ENCODE measurements around the gene TMPRSS6. TPM values are rescaled to one million over a fixed set of nuclear protein-coding genes. Genes with fewer than 3 reads are reported as not detected.

Gene TMPRSS6
- total and polyA plus RNA-seq, 2 of the 8 experiments (the other 6 are each of a cell fraction or from before 2014, with no cell fraction given), result 0.02 TPM; not detected in 1

DNA sequence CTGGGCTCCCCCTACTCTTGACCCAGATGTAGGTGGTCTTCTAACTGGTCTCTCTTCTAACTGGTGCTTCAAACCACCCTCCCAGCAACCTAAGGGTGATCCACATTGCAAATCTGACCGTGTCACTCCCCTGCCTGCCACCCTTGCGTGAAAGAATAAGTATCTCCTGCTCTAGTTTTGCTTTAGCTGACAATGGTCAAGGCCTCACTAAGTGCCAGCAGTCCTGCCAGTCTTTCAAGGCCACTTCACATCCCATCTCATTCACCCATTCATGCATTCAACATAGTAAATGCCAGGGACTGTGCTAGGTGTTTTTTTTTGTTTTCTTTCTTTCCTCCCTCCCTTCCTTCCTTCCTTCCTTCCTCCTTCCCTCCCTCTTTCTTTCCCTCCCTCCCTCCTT is 60.3 kb downstream of the TMPRSS6 start:
- peaks cover 0 to 10% (median 7%) of the 10 kb centered on the region in 4 experiments; a peak in 5 of 7 replicates for H3K4me1 ChIP-seq (replicated peaks in 1 of 4; ENCODE audit: control insufficient read depth in 3 of 4, insufficient read depth in 4 of 4, low read length in 3 of 4)
- no peak overlapping the region for H3K4ac ChIP-seq (replicated peaks; ENCODE audit: insufficient read length, low read depth, low read length)
- H3K56ac ChIP-seq (replicated peaks; ENCODE audit: insufficient read length, low read depth, low read length), result no peak overlapping the region
- no peaks in the 10 kb centered on the region for H3K36me3 ChIP-seq (ENCODE audit: control insufficient read depth in 2 of 4, insufficient read depth in 4 of 4, low read length in 3 of 4)
- no peak overlapping the region for H4K91ac ChIP-seq (replicated peaks; ENCODE audit: insufficient read length, low read length)
- H3K27ac ChIP-seq (ENCODE audit: low read depth, low read length), result no peak overlapping the region
- no peaks in the 10 kb centered on the region for H3K79me1 ChIP-seq (ENCODE audit: low read depth, low read length)
- H3K18ac ChIP-seq (ENCODE audit: extremely low read depth, low read length), result no peak overlapping the region
- H4K20me1 ChIP-seq (replicated peaks in 1 of 2; ENCODE audit: control insufficient read depth in 1 of 2, insufficient read depth in 2 of 2, low read length in 2 of 2), result peaks cover 0 to 6% of the 10 kb centered on the region in 2 experiments
- 0 out of 2 replicates have a peak overlapping the region, but pooled peaks have one; percentile 19 for H2BK12ac ChIP-seq (ENCODE audit: low read depth, low read length)
- H2BK5ac ChIP-seq (ENCODE audit: low read depth, low read length), result no peak overlapping the region
- no peaks in the 10 kb centered on the region for H3K9me3 ChIP-seq (ENCODE audit: insufficient read depth in 2 of 2, low read depth in 1 of 2, low read length in 1 of 2)
- no peak overlapping the region for H3K9ac ChIP-seq (replicated peaks in 1 of 4; ENCODE audit: extremely low read depth in 1 of 4, low read depth in 3 of 4, low read length in 3 of 4)
- H2BK15ac ChIP-seq (ENCODE audit: low read length), result no peak overlapping the region
- H4K5ac ChIP-seq (ENCODE audit: insufficient read length, low read depth, low read length), result no peak overlapping the region
- H3K4me3 ChIP-seq (ENCODE audit: extremely low read depth in 1 of 4, insufficient read depth in 2 of 4, low read depth in 3 of 4, low read length in 4 of 4), result no peak overlapping the region
- no peak overlapping the region for H3K4me2 ChIP-seq (ENCODE audit: insufficient read depth in 1 of 2, low read depth in 2 of 2, low read length in 2 of 2)
- H4K8ac ChIP-seq (ENCODE audit: extremely low read depth, insufficient read depth, low read length), result no peak overlapping the region
- no peak for DNase-seq (ENCODE audit: low read depth in 1 of 2, low spot score in 2 of 2)
- H3K23me2 ChIP-seq (ENCODE audit: low read depth, low read length), result peaks cover 5% of the 10 kb centered on the region; the same call in 1 of the 2 replicates
- H3K27me3 ChIP-seq (replicated peaks in 1 of 4; ENCODE audit: control insufficient read depth in 3 of 4, extremely low read depth in 1 of 4, insufficient read depth in 3 of 4, low read length in 3 of 4), result peaks cover 0 to 2% (median 0%) of the 10 kb centered on the region in 4 experiments; a peak in 4 of 7 replicates
- no peaks in the 10 kb centered on the region for H3K79me2 ChIP-seq (ENCODE audit: control insufficient read depth in 1 of 2, insufficient read depth in 2 of 2, low read length in 2 of 2)
- no peak overlapping the region for H2AFZ ChIP-seq (ENCODE audit: low read length)
- no peak overlapping the region for H3K23ac ChIP-seq (ENCODE audit: insufficient read length)
- WGBS, 2 experiments (ENCODE audit: extremely low coverage in 1 of 2, insufficient coverage in 1 of 2, insufficient read length in 1 of 2, insufficient replicate concordance in 2 of 2, low coverage in 1 of 2, low lambda C conversion rate in 2 of 2, missing lambda C conversion rate in 1 of 2), result 92% methylated on average over 2 of the region's 2 CpGs; no CpG with 5 or more reads in 1 of the 2 experiments
- no peak overlapping the region for H2AK5ac ChIP-seq (ENCODE audit: low read depth, low read length)
- ChIA-PET POLR2A (ENCODE audit: partially characterized antibody) (no interaction called here), CTCF (ENCODE audit: partially characterized antibody) (interaction anchor here (0.6 to 1.8 kb wide), 4 partner anchors 9 to 27 kb away, joined by 3 to 6 read pairs (median 4); no protein-coding TSS in a partner anchor)
- no peak overlapping the region for H2BK120ac ChIP-seq (replicated peaks; ENCODE audit: low read depth, low read length)
- H2BK20ac ChIP-seq (ENCODE audit: low read length), result no peak overlapping the region
- FAIRE-seq, result no peak
- H3K14ac ChIP-seq (ENCODE audit: insufficient read length), result no peak overlapping the region
- TF ChIP-seq RNF2 (IDR thresholded peaks at IDR 0.05; ENCODE audit: borderline replicate concordance, low read depth, low read length, missing control alignments, poor library complexity, severe bottlenecking), result no peak
- no peak for TF ChIP-seq ASH2L (IDR thresholded peaks at IDR 0.05; ENCODE audit: low read length)
- TF ChIP-seq SIX5 (IDR thresholded peaks at IDR 0.05; ENCODE audit: low read depth, low read length), result no peak
- TF ChIP-seq SP1 (IDR thresholded peaks at IDR 0.05; ENCODE audit: low read depth, low read length), result no peak
- no peak for TF ChIP-seq SUZ12 (IDR thresholded peaks at IDR 0.05; ENCODE audit: low read length)
- no peak for TF ChIP-seq SP4 (IDR thresholded peaks at IDR 0.05; ENCODE audit: low read length)
- no peak for TF ChIP-seq EP300 (IDR thresholded peaks at IDR 0.05; ENCODE audit: borderline replicate concordance in 1 of 2, low read depth in 2 of 2, low read length in 2 of 2)
- TF ChIP-seq NANOG (IDR thresholded peaks at IDR 0.05; ENCODE audit: insufficient read depth, low read depth, low read length, poor library complexity, severe bottlenecking), result no peak
- no peak for TF ChIP-seq TAF1 (IDR thresholded peaks at IDR 0.05; ENCODE audit: low read depth, low read length)
- no peak for TF ChIP-seq KDM1A (IDR thresholded peaks at IDR 0.05; ENCODE audit: borderline replicate concordance, low read length)
- TF ChIP-seq TEAD4 (IDR thresholded peaks at IDR 0.05; ENCODE audit: low read depth, low read length), result no peak
- no peak for TF ChIP-seq MAFK (IDR thresholded peaks at IDR 0.05; ENCODE audit: low read depth, low read length)
- TF ChIP-seq, protein P1, sequence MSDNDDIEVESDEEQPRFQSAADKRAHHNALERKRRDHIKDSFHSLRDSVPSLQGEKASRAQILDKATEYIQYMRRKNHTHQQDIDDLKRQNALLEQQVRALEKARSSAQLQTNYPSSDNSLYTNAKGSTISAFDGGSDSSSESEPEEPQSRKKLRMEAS (IDR thresholded peaks at IDR 0.05), result no peak
